Muscle of leg (tissue), 11 donors: Measurements from ENCODE around the gene GSTA1. TPM values are rescaled to one million over a fixed set of nuclear protein-coding genes. Genes with fewer than 3 reads are reported as not detected.
"Not testable (repeated sequence)": the region's sequence is repeated elsewhere in the genome, so short reads cannot be mapped to it uniquely, and the experiment has no call there.

ENCODE experiments used
- DNase-seq: peaks from one replicate; pipeline ENCODE4 v3.0.0; 2013
- H3K27ac ChIP-seq: one replicate; pipeline ENCODE4 v1.5.1; 2013; ENCODE audit warnings: mild to moderate bottlenecking, low read length, control low read depth
- H3K27me3 ChIP-seq: one replicate; pipeline ENCODE4 v1.6.1; 2013; ENCODE audit warnings: low read length; ENCODE audit not compliant: control insufficient read depth, insufficient read depth
- H3K36me3 ChIP-seq: one replicate; pipeline ENCODE4 v1.6.1; 2013; ENCODE audit warnings: low read length; ENCODE audit not compliant: control insufficient read depth, insufficient read depth
- H3K4me1 ChIP-seq: one replicate; pipeline ENCODE4 v1.6.1; 2013; ENCODE audit warnings: low read length; ENCODE audit not compliant: control insufficient read depth, insufficient read depth
- H3K4me3 ChIP-seq: one replicate; pipeline ENCODE4 v1.5.1; 2013; ENCODE audit warnings: low read length, control low read depth
- H3K9me3 ChIP-seq: replicated peaks from 2 replicates; pipeline ENCODE4 v1.6.1; 2013; ENCODE audit warnings: low read depth, low read length; ENCODE audit not compliant: control insufficient read depth
- WGBS: methylation state at CpG from one replicate; pipeline ENCODE4 v1.1.5; 2013; ENCODE audit warnings: missing lambda C conversion rate; ENCODE audit not compliant: insufficient coverage; 5-methylcytosine and 5-hydroxymethylcytosine counted together
- polyA plus RNA-seq, 8 donors: library from polyadenylated mRNA; unstranded; fragments of 120-200 nt; gene quantifications; one replicate each; pipeline versions ENCODE4 v1.2.1 to v1.2.3, GENCODE V29; 2013; ENCODE audit warnings: inconsistent platforms in 1 of 8, low replicate concordance in 1 of 8; ENCODE audit not compliant: insufficient read length in 8 of 8, insufficient read depth in 1 of 8
- total RNA-seq: library from RNA; stranded (reverse); fragments of 120-200 nt; gene quantifications from one replicate; pipeline ENCODE4 v1.2.4, GENCODE V29; 2013

Gene GSTA1
- total and polyA plus RNA-seq, 9 donors: 0.15 to 25.5 (median 0.60) TPM; not detected in 2

- H3K4me1 ChIP-seq, H3K4me3 ChIP-seq, DNase-seq, H3K9me3 ChIP-seq, H3K36me3 ChIP-seq, H3K27me3 ChIP-seq, H3K27ac ChIP-seq: not testable (repeated sequence)
- WGBS: 100% methylated on average over 2 of the region's 3 CpGs
Measured at GRCh38 chr6:52814545-52814944, 10.9 kb upstream of the GSTA1 start.

GRCh38 chr6:52809777-52810176 is 6.2 kb upstream of the GSTA1 start:
- not testable (repeated sequence) for H3K36me3 ChIP-seq, H3K27me3 ChIP-seq, H3K4me3 ChIP-seq, H3K9me3 ChIP-seq, H3K27ac ChIP-seq, DNase-seq, H3K4me1 ChIP-seq
- WGBS: 100% methylated on average over 2 of the region's 4 CpGs

GRCh38 chr6:52808660-52809059 is 5.0 kb upstream of the GSTA1 start:
- no peaks in the 10 kb centered on the region for H3K9me3 ChIP-seq
- H3K27me3 ChIP-seq: no peaks in the 10 kb centered on the region
- no peak overlapping the region for H3K4me3 ChIP-seq
- no peak for DNase-seq
- 94% methylated on average over 3 of the region's 5 CpGs for WGBS
- H3K36me3 ChIP-seq: no peaks in the 10 kb centered on the region
- no peak overlapping the region for H3K27ac ChIP-seq
- no peaks in the 10 kb centered on the region for H3K4me1 ChIP-seq

GRCh38 chr6:52802806-52803205 is 810 bp downstream of the GSTA1 start:
- Histone ChIP-seq H3K27ac (no peak overlapping the region), H3K36me3 (no peaks in the 10 kb centered on the region), H3K9me3 (no peaks in the 10 kb centered on the region), H3K4me3 (no peak overlapping the region), H3K27me3 (no peaks in the 10 kb centered on the region), H3K4me1 (no peaks in the 10 kb centered on the region)
- WGBS: no CpG with 5 or more reads among the region's 1 CpG
- no peak for DNase-seq

- WGBS: no CpG with 5 or more reads among the region's 2 CpGs
- H3K4me3 ChIP-seq: no peak overlapping the region
- H3K9me3 ChIP-seq: no peaks in the 10 kb centered on the region
- H3K27me3 ChIP-seq: no peaks in the 10 kb centered on the region
- no peak overlapping the region for H3K27ac ChIP-seq
- no peaks in the 10 kb centered on the region for H3K36me3 ChIP-seq
- H3K4me1 ChIP-seq: no peaks in the 10 kb centered on the region
- no peak for DNase-seq
Measured at GRCh38 chr6:52801188-52801841, 2.3 kb downstream of the GSTA1 start.

GRCh38 chr6:52799272-52799671 is 4.3 kb downstream of the GSTA1 start:
- not testable (repeated sequence) for H3K27ac ChIP-seq, H3K36me3 ChIP-seq, DNase-seq, H3K27me3 ChIP-seq, H3K9me3 ChIP-seq, H3K4me3 ChIP-seq, H3K4me1 ChIP-seq
- WGBS: no CpG with 5 or more reads among the region's 1 CpG

- H3K27me3 ChIP-seq, H3K4me1 ChIP-seq, H3K27ac ChIP-seq, H3K36me3 ChIP-seq, H3K4me3 ChIP-seq, DNase-seq, H3K9me3 ChIP-seq: not testable (repeated sequence)
- WGBS: no CpG with 5 or more reads among the region's 2 CpGs
Measured at GRCh38 chr6:52794366-52794765, 9.2 kb downstream of the GSTA1 start.

GRCh38 chr6:52790861-52791260 is 12.8 kb downstream of the GSTA1 start:
- no peak overlapping the region for H3K27ac ChIP-seq
- no peaks in the 10 kb centered on the region for H3K27me3 ChIP-seq
- DNase-seq: no peak
- 0% methylated on average over 1 of the region's 1 CpG for WGBS
- H3K9me3 ChIP-seq: no peaks in the 10 kb centered on the region
- H3K4me1 ChIP-seq: no peaks in the 10 kb centered on the region
- no peak overlapping the region for H3K4me3 ChIP-seq
- H3K36me3 ChIP-seq: no peaks in the 10 kb centered on the region

GRCh38 chr6:52789658-52790057 is 14.0 kb downstream of the GSTA1 start:
- not testable (repeated sequence) for DNase-seq
- WGBS: no CpG with 5 or more reads among the region's 1 CpG

GRCh38 chr6:52788478-52788877 is 15.1 kb downstream of the GSTA1 start:
- no CpG with 5 or more reads among the region's 3 CpGs for whole genome bisulfite sequencing
- Histone ChIP-seq H3K9me3 (no peaks in the 10 kb centered on the region), H3K4me1 (no peaks in the 10 kb centered on the region), H3K27ac (no peak overlapping the region), H3K27me3 (no peaks in the 10 kb centered on the region), H3K4me3 (no peak overlapping the region), H3K36me3 (no peaks in the 10 kb centered on the region)
- DNase-seq: no peak

More at GRCh38 chr6:52789658-52790057, 14.0 kb downstream of the GSTA1 start:
- H3K27me3 ChIP-seq, H3K36me3 ChIP-seq, H3K4me3 ChIP-seq, H3K4me1 ChIP-seq, H3K27ac ChIP-seq, H3K9me3 ChIP-seq: not testable (repeated sequence)

- Histone ChIP-seq H3K27me3 (no peaks in the 10 kb centered on the region), H3K4me1 (no peaks in the 10 kb centered on the region), H3K27ac (no peak overlapping the region), H3K36me3 (no peaks in the 10 kb centered on the region), H3K4me3 (no peak overlapping the region), H3K9me3 (no peaks in the 10 kb centered on the region)
- WGBS: no CpG with 5 or more reads among the region's 3 CpGs
- no peak for DNase-seq
Measured at GRCh38 chr6:52787917-52788316, 15.7 kb downstream of the GSTA1 start.
